BJ (cell line): Measurements from ENCODE around the gene CA12. TPM values are rescaled to one million over a fixed set of nuclear protein-coding genes. Genes with fewer than 3 reads are reported as not detected.

Experiments
- CTCF ChIA-PET: fragments of 350-600 bp; formaldehyde crosslinking; extraction: SDS; loops from one replicate; lab custom pipeline; 2021; ENCODE audit warnings: antibody characterized with exemption, inconsistent platforms; lab: Yijun Ruan, JAX
- POLR2A ChIA-PET: fragments of 300-600 bp; sonication (Branson Sonifier 250); formaldehyde crosslinking; extraction: SDS; loops from one replicate; lab custom pipeline; 2021; ENCODE audit warnings: antibody characterized with exemption; lab: Charles Lee
- DNase-seq: peaks from one replicate; pipeline ENCODE4 v3.0.0-alpha.2; 2011; ENCODE audit warnings: low read depth
- H3K27me3 ChIP-seq: 2 replicates; pipeline ENCODE4 v1.6.0; 2011; ENCODE audit warnings: low read length; ENCODE audit not compliant: control insufficient read depth, insufficient read depth
- H3K36me3 ChIP-seq: 2 replicates; pipeline ENCODE4 v1.5.1; 2011; ENCODE audit warnings: low read length; ENCODE audit not compliant: control insufficient read depth, insufficient read depth
- H3K4me3 ChIP-seq: 2 replicates; pipeline ENCODE4 v1.5.1; 2011; ENCODE audit warnings: low read depth, mild to moderate bottlenecking, control low read depth, low read length
- CTCF ChIP-seq: IDR thresholded peaks from 2 replicates; pipeline ENCODE4 v1.5.1; 2011; ENCODE audit warnings: low read depth, mild to moderate bottlenecking, control low read depth, inconsistent platforms, low read length, moderate library complexity; ENCODE audit not compliant: insufficient read depth
- polyA plus RNA-seq: library from polyadenylated mRNA; depleted of rRNA; stranded (reverse); fragments of >200 nt; gene quantifications from 2 replicates; pipeline ENCODE4 v1.2.3, GENCODE V29; 2011

Gene CA12
- polyA plus RNA-seq, 1 experiment = 16.9 TPM

DNA sequence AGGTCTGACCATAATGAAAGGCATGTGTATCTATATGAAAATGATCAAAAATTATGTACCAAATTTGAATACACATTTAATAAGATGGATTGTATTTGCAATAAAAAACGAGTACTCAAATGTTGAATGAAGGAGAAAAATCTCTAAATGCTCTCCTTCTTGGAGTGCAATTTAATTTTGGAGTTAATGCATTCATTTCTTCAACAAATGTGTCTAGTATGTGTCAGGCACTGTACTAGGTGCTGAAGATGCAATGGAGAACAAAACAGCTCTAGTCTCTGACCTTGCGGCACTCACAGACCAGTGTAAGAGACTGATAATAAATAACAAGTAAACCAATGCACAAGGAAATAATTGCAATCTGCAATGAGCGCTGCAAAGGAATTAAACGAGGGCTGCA is 28.8 kb downstream of the CA12 start:
- no peak for DNase-seq
- ChIA-PET CTCF (no interaction called here), POLR2A (no interaction called here)

GRCh38 chr15:63351170-63351569 is 30.5 kb downstream of the CA12 start:
- H3K36me3 ChIP-seq = no peaks in the 10 kb centered on the region
- no peak overlapping the region for H3K4me3 ChIP-seq
- DNase-seq = no peak
- no peak for TF ChIP-seq CTCF
- ChIA-PET POLR2A (no interaction called here), CTCF (no interaction called here)
- H3K27me3 ChIP-seq = no peaks in the 10 kb centered on the region

More for the DNA sequence above, 28.8 kb downstream of the CA12 start:
- no peak for TF ChIP-seq CTCF
- H3K27me3 ChIP-seq = no peaks in the 10 kb centered on the region
- no peaks in the 10 kb centered on the region for H3K36me3 ChIP-seq
- no peak overlapping the region for H3K4me3 ChIP-seq

GRCh38 chr15:63350178-63350621 is 31.4 kb downstream of the CA12 start:
- Histone ChIP-seq H3K4me3 (no peak overlapping the region), H3K36me3 (no peaks in the 10 kb centered on the region), H3K27me3 (no peaks in the 10 kb centered on the region)
- CTCF ChIA-PET = no interaction called here
- no peak for TF ChIP-seq CTCF
- DNase-seq = no peak
- POLR2A ChIA-PET = no interaction called here

DNA sequence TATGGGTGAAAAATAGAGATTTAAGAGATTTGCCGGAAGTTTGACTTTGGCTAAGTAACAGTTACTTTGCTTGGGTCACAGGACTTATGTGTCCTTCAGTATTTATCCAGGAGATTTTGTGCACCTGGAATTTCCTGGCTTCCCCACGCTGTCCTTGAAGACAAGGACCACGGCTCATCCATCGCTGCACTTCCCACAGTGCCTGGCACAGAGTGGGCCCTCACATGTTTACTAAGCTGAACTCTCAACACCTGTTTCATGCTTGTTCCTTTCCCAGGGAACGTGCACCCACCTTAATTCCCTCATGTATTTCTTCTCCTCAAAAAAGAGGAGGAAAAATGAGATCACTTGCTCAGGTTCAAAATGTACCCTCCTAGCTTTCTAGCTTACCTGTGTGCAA is 32.0 kb downstream of the CA12 start:
- POLR2A ChIA-PET = no interaction called here
- Histone ChIP-seq H3K4me3 (no peak overlapping the region), H3K36me3 (no peaks in the 10 kb centered on the region), H3K27me3 (no peaks in the 10 kb centered on the region)
- no peak for TF ChIP-seq CTCF
- CTCF ChIA-PET = no interaction called here
- no peak for DNase-seq

GRCh38 chr15:63349156-63349555 is 32.5 kb downstream of the CA12 start:
- ChIA-PET POLR2A (no interaction called here), CTCF (interaction anchor here (0.6 to 0.9 kb wide), 3 partner anchors 53 to 217 kb away, joined by 3 to 4 read pairs (median 4); no protein-coding TSS in a partner anchor)
- H3K4me3 ChIP-seq = no peak overlapping the region
- no peaks in the 10 kb centered on the region for H3K36me3 ChIP-seq
- H3K27me3 ChIP-seq = no peaks in the 10 kb centered on the region
- no peak for TF ChIP-seq CTCF
- no peak for DNase-seq
